Ureter (tissue), 1 donor: ENCODE results near the gene GGA1. TPM values are rescaled to one million over a fixed set of nuclear protein-coding genes. Genes with fewer than 3 reads are reported as not detected.
A peak's percentile ranks its signal among the peaks of the same experiment; 100 is the strongest.
"Not testable (repeated sequence)": the region's sequence is repeated elsewhere in the genome, so short reads cannot be mapped to it uniquely, and the experiment has no call there.

Source experiments
- DNase-seq: peaks from one replicate; pipeline ENCODE4 v3.0.0-alpha.2; 2020; ENCODE audit warnings: low spot score
- total RNA-seq: library from RNA; stranded (reverse); gene quantifications from one replicate; pipeline ENCODE4 v1.2.4, GENCODE V29; 2023
- donor health status: DM: yes; HTN: yes; CAD: no.

GGA1 gene
- total RNA-seq, 1 donor from 2014 or later: 68.9 TPM

DNA sequence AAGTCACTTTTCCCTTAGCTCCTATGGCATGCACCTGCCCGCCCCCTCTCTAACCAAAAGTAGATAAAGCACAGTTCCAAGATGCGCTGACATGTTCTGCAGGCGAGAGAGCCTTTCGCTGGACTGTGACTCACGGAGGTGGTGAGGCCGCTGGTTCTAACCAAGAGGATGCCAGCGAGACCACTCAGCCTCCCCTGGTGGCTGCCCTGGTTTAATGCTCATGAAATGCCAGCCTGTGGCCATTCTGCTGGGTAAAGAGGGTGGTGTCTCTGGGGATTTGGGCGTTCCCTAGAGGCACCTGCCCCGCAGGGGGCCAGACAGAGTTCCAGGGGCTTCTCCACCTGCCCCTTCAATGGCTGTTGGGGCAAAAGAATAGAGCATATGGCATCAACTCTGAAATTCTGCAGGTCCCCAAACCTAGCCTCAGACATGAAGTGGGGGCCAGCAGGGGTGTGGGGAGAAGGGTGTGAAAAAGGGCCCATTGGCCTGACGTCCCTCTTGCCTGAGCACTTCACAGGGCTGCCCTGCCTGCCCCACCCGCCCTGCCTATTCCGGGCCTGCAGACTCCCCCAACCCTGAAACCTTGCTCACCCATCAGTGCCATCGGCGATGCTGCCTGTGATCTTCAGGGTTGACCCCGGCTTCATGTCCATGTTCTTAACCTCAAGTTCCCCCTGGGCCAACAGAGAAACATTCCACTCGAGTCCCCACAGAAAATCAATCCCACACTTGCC, 37.2 kb upstream of the GGA1 start:
- no peak for DNase-seq

DNA sequence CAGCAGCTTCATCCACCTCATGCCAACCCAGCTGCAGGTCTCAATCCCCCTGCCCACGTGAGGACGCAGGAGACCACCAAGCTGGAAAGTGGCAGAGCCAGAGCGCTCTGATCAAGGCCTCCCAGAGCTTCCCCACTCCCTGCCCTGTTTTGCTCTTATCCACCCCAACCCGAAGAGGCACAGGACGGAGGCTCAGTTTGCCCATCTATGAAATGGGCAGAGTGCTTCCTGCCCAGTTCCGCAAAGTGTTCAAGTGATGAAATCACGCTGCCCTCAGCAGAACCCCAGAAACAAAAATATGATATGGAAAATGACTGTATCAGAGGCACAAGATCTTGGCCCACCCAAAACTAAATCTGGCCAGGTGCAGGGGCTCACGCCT, 36.7 kb upstream of the GGA1 start:
- DNase-seq: no peak

DNA sequence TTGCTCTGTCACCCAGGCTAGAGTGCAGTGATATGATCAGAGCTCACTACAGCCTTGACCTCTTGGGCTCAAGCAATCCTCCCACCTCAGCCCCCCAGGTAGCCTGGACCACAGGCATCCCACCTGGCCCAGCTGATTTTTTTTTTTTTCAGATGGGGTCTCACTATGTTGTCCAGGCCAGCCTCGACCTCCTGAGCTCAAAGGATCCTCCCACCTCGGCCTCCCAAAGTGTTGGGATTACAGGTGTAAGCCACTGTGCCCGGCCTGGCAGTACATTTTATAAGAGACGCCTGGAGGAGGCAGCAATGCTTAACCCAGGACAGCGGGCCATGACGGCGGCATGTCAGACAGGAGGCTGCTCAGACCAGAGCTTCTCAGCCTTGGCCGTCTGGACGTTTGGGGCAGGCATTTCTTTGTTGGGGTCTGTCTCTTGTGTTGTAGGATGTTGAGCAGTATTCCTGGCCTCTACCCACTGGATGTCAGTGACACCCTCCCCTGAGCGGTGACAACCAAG, 33.1 kb upstream of the GGA1 start:
- DNase-seq: no peak

- no peak for DNase-seq
Measured at GRCh38 chr22:37578002-37578401, 30.6 kb upstream of the GGA1 start.

- DNase-seq: no peak
Measured at GRCh38 chr22:37581504-37581903, 27.1 kb upstream of the GGA1 start.

DNA sequence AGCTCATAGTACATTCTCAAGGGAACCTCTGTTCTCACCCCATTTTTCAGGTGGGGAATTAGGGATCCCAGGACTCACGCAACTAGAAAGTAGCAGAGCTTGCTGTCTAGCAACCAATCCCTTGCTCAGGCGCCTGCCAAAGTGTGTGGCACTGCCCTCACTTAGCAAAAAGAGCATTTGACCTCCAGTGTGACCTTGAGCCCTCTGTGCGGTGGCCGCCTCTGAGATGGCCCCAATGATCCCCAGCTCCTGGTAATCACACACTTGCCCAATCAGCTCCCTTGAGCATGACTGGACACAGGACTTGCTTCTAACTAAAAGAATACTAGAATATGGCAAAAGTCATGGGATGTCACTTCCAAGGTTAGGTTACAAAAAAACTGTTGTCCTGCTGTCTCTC, 26.1 kb upstream of the GGA1 start:
- no peak for DNase-seq

DNA sequence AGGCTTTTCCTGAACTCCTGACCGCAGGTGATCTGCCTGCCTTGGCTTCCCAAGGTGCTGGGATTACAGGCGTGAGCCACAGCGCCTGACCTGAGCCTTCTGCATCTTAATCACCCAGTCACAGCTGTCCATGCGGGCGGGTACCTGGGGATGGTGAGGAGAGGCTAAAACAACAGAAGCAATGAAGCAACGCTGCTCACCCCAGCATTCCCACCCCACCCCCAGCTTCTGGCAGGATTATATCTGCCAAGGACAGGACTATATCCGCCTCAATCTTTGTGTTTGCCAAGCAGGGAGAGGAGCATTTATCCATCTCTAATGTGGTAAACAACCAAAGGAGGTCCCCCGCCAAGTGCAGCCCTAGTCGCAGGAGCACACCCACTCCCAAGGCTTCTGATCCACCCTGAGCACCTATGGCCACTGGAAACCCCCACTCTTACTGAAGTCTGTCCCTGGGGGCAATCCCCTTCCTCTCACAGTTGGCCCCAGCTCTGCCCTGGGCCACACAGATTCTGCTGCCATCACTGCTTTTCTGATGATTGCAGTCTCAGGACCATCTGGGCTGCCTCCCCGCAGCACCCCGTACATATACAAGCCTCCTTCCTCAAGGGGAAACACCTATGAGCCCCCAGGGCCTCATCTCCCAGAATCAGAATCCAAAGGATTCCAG, 20.0 kb upstream of the GGA1 start:
- DNase-seq: no peak

- no peak for DNase-seq
Measured at GRCh38 chr22:37589636-37590035, 19.0 kb upstream of the GGA1 start.

DNA sequence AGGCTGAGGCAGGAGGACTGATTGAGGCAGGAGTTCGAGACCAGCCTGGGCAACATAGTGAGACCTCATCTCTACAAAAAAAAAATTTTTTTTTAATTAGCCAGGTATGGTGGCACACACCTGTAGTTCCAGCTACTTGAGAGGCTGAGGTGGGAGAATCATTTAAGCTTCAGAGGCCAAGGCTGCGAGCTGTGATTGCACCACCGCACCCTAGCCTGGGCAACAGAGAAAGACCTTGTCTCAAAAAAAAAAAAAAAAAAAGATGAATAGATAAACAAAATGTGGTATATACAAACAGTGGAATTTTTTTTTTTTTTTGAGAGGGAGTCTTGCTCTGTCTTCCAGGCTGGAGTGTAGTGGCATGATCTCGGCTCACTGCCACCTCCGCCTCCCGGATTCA, 17.6 kb upstream of the GGA1 start:
- DNase-seq: not testable (repeated sequence)

GRCh38 chr22:37591823-37592404, 16.7 kb upstream of the GGA1 start:
- DNase-seq: no peak

GRCh38 chr22:37594237-37594636, 14.4 kb upstream of the GGA1 start:
- no peak for DNase-seq

DNA sequence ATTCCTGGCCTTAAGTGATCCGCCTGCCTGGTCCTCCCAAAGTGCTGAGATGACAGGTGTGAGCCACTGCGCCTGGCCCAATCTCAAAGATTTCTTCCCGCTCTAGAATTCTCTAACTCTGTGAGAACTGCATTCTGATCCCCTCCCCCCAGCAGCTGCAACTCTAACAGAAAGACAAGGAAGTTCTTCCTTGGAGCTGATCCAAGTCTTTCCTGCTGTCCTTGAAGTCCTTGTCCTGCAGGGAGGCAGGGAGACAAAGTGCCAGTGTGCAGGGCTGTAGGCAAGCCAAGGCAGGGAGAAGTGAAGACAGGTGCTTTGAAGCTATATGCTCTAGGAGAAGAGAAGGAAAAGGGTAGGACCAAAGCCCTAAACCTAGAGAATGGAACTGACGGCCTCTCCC, 9.5 kb upstream of the GGA1 start:
- no peak for DNase-seq

GRCh38 chr22:37601203-37601539, 7.5 kb upstream of the GGA1 start:
- no peak for DNase-seq

- no peak for DNase-seq
Measured at GRCh38 chr22:37601540-37602442, 6.8 kb upstream of the GGA1 start.

- DNase-seq: not testable (repeated sequence)
Measured at GRCh38 chr22:37602546-37603277, 5.9 kb upstream of the GGA1 start.

DNA sequence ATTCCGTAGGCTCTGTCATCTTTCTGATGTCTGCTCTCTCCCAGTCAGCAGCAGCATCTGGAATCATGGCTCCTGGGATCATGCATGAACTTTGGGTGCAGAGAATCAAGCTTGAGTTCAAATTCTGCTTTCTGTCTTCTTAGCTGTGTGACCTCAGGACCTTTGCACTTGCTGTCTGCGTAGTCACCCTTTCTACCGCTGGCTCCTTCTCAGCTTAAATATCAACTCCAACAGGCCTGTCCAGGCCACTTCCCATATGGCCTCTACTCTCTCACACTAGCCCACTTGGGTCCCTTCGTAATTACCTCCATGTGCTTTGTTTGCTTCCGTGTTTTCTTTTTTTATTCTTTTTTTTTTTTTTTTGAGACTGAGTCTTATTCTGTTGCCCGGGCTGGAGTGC, 4.6 kb upstream of the GGA1 start:
- no peak for DNase-seq

GRCh38 chr22:37604875-37605274, 3.8 kb upstream of the GGA1 start:
- DNase-seq: no peak

DNA sequence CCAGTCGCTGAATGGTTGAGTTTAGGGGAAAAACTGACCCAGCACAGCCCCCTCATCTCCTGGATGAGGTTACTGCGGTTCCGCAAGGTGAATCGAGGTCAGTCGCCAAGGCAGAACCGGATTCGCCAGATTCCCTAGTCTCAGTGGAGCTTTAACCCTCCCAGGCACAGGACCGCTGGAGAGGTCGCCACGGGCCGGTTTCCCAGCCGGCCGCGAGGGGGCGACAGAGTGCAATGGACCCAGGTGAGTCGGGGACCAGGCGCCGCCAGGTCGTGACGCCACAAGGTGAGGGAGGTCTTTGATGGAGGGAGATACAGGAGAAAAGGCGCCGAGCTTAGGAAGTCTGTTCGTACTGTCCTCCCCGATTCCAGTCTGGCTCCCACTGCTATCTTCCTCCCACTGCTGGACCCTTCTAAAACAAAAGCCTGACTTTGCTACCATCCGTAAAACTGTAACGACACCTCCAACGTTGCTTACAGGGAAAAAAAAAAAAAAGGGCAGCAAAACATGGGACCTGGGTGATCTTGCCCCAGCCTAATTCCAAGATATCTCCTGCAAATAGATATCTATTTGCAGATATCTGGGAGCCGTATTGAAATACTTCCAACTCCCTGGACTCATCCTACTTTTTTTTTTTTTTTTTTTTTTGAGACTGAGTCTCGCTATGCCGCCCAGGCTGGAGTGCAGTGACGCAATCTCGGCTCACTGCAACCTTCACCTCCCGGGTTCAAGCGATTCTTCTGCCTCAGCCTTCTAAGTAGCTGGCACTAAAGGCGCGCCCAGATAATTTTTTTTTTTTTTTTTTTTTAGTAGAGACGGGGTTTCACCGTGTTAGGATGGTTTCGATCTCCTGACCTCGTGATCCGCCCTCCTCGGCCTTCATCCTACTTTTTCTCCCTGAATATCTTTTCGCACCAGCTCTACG, 1.4 kb upstream of the GGA1 start:
- DNase-seq: peak; percentile 93

- DNase-seq: no peak
Measured at GRCh38 chr22:37607935-37608476, 628 bp upstream of the GGA1 start.
